Measurements from ENCODE around the gene FTSJ1. TPM values are rescaled to one million over a fixed set of nuclear protein-coding genes. Genes with fewer than 3 reads are reported as not detected.
A peak's percentile ranks its signal among the peaks of the same experiment; 100 is the strongest.

The FTSJ1 gene
- total RNA-seq, 4 donors from 2014 or later, result 12.5 to 67.7 (median 26.4) TPM

DNA sequence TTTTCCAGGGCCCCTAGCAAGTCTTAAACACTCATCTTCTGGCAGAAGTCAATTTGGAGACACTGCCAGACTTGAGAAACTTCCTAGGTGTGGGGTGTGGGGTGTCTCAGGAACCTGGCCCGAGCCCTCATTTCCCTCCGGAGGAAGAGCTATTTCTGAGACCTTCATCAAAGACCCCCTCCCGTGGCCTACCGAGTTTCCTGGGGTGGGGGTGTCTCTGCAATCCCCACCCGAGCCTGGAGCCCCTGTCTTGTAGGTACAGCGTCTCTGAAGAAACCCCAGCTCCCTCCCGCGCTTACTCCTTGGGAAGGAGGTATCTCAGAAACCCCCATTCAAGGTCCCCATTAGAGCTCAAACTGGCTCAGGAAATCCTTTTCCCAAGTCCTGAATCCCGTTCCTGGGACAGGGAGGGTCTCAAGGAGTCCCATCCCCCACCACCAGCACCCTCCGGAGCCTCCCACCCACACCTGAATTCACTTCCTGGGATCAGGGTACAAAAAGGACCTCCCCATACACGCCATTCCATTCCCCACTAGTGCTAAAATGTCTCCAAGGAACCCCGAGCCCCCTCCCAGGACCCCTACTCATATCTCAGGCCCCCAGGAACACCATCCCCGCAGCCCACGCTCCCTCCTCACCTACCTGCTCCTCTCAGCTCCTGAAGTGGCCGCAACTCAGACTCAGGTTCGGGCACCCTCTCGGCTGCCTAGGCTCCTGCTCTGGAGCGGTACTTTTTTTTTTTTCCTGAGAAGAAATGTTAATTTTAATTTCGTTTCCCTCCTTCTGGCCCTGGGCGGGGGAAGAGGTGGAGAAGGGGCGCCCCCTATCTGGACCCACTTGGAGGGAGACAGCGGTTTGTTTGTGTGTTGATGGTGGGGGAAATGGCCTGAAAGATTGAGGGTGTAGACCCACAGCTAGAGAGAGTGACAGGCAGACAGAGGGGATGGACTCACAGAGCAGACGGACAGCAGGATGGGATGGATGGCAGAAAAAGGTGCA, 7.0 kb upstream of the FTSJ1 start:
- peak overlapping the region in 2 of 4 donors; percentile 22 to 38 for H3K27ac ChIP-seq
- H3K4me3 ChIP-seq, result peak overlapping the region; percentile 35 to 48 (median 42)

GRCh38 chrX:48470110-48470832, 5.7 kb upstream of the FTSJ1 start, which contains the start of gene SLC38A5:
Gene SLC38A5, minus strand, starts transcription at chrX:48470260. Its CDS starts 2,336 bp downstream, at chrX:48467924.
- TF ChIP-seq POLR2A (IDR thresholded peaks at IDR 0.05), result no peak
- no peak for TF ChIP-seq CTCF (IDR thresholded peaks at IDR 0.05)
- Histone ChIP-seq H3K9me3 (no peaks in the 10 kb centered on the region), H3K36me3 (no peaks in the 10 kb centered on the region), H3K4me3 (peak within 1 kb of the TSS; percentile 35 to 48 (median 42)), H3K4me1 (no peaks in the 10 kb centered on the region), H3K27me3 (no peaks in the 10 kb centered on the region), H3K27ac (peak within 1 kb of the TSS in 2 of 4 donors; percentile 22 to 38)
- DNase-seq, result no peak

More for the DNA sequence above, 7.0 kb upstream of the FTSJ1 start:
- no peaks in the 10 kb centered on the region for H3K4me1 ChIP-seq
- H3K9me3 ChIP-seq, result no peaks in the 10 kb centered on the region
- H3K27me3 ChIP-seq, result no peaks in the 10 kb centered on the region
- H3K36me3 ChIP-seq, result no peaks in the 10 kb centered on the region
- peak in 2 of 3 donors; percentile 43 to 62 for DNase-seq
- TF ChIP-seq POLR2A (IDR thresholded peaks at IDR 0.05) (no peak), CTCF (IDR thresholded peaks at IDR 0.05) (peak in 1 of 6 experiments; percentile 17)

DNA sequence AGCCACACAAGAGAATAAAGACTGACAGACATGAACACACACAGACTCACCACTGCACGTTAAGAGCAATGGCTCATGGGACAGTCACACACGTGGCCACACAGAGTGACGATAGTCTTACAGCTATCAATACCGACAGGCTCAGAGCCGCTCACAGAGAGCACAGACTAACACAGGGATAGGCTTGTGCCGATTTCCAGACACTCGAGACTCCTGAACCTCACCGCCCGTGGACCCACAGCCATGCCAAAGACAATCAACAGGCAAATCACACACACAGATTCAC, 5.2 kb upstream of the FTSJ1 start:
- Histone ChIP-seq H3K4me3 (no peak overlapping the region), H3K36me3 (no peaks in the 10 kb centered on the region), H3K27me3 (no peaks in the 10 kb centered on the region), H3K9me3 (no peaks in the 10 kb centered on the region), H3K4me1 (no peaks in the 10 kb centered on the region), H3K27ac (no peak overlapping the region)
- TF ChIP-seq POLR2A (IDR thresholded peaks at IDR 0.05) (no peak), CTCF (IDR thresholded peaks at IDR 0.05) (no peak)
- DNase-seq, result no peak

GRCh38 chrX:48471504-48471903, 4.5 kb upstream of the FTSJ1 start:
- Histone ChIP-seq H3K9me3 (no peaks in the 10 kb centered on the region), H3K27me3 (no peaks in the 10 kb centered on the region), H3K27ac (no peak overlapping the region), H3K36me3 (no peaks in the 10 kb centered on the region), H3K4me1 (no peaks in the 10 kb centered on the region), H3K4me3 (no peak overlapping the region)
- DNase-seq, result no peak
- TF ChIP-seq POLR2A (IDR thresholded peaks at IDR 0.05), result no peak
- TF ChIP-seq CTCF (IDR thresholded peaks at IDR 0.05), result no peak

DNA sequence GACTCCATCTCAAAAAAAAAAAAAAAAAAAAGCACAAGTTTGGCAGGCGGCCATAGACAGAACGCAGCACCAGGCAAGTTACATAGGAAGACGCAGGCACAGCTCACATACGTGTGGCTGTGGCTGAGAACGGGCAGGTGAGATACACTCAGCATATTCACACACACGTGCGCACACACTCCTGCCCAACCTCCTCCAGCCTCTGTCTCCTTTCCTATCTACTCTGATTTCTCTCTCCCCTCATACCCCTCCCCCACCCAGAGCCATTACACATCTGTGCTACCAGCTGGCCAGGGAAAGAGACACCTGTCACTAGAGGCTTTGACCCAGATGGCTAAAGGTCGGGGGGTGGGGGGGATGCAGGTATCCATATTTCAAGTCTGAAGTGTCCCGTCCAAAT, 3.8 kb upstream of the FTSJ1 start:
- Histone ChIP-seq H3K36me3 (no peaks in the 10 kb centered on the region), H3K4me3 (no peak overlapping the region), H3K27me3 (no peaks in the 10 kb centered on the region), H3K9me3 (no peaks in the 10 kb centered on the region), H3K4me1 (no peaks in the 10 kb centered on the region), H3K27ac (no peak overlapping the region)
- no peak for DNase-seq
- TF ChIP-seq CTCF (IDR thresholded peaks at IDR 0.05), result no peak
- no peak for TF ChIP-seq POLR2A (IDR thresholded peaks at IDR 0.05)

Data from Peyer's patch (tissue), 4 donors.